NOMO-1 (cell line): ENCODE data around the gene RBPJL.
"Not testable (repeated sequence)": the region's sequence is repeated elsewhere in the genome, so short reads cannot be mapped to it uniquely, and the experiment has no call there.

Experiments
- DNase-seq, 2 experiments: peaks; one replicate each; lab custom pipeline; 2025; ENCODE audit not compliant: unreplicated experiment in 2 of 2; lab: John Stamatoyannopoulos, UW

Gene RBPJL

GRCh38 chr20:45341579-45341938, 34.9 kb downstream of the RBPJL start:
- DNase-seq = no peak

DNA sequence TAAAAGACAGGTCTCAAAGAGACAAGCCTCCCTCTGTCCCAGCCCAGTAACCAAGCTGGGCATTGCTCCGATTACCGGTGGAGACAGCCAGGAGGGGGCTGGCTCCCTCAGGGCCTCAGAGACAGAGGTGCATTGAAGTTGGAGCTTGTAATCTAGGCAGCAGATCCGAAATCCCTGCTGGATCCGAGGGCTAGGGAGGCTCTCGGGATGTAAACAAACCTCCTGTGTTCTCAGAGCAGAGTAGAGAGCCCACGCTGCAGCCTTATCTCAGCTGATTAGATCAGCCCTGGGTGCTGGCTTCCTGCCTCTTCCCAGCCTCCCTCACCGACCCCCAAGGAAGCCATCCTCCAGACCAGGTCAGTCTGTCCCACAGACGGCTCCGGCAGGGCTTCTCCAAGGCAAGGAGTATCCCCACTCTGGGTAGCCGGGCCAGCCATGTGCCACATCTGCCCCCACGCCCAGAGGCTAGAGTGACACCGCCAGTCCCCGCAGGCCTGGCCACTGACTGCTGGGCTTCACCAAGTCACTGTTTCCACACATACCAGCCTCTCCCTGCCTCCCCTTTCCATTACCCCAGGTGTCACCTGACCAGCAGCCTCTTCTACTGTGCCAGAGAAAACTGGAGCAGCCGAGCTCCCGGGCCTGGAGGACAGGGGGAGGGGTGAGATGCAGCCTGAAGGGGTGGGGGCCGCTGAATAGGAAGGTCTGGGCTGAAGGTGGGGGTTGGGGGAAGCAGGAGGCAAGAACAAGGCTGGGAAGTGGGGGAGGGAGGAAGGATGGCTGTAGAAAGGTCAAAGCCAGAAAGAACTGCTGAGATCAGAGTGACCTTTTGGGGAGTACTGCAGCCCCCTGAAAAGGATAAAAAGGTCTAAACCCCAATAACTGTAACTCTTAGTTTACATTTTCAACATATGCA, 35.6 kb downstream of the RBPJL start:
- no peak for DNase-seq

DNA sequence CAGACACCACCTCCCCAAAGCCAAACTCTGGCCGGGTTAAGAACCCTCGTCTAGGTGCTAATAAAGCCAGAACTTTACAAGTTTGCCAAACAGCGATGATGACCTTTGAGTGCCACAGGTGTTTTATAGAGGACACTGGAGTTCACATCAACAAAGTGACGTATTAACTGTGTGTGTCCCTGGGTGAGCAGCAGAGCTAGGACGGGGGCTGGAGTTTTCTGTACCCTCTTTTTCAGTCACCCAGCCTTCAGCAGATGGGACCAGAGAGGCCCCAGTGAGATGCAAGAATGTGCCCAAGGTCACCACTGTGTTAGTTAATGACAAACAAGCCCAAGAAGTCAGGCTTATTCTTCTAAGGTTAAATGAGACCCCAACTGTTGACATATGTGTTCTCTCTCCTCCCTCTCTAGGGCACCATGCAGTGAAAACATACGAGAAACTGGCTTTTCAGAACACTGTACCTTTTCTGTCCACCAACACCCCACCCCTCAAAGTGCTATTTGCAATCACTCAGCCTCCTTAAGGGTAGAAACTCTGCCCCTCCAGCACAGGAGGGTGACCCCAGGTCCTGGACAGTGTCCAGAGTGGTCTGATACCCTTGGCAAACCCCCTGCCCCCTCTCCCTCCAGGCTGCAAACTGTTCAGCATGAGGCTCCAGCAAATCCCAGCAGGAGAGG, 36.4 kb downstream of the RBPJL start:
- no peak for DNase-seq

GRCh38 chr20:45343532-45344167, 37.0 kb downstream of the RBPJL start:
- DNase-seq = no peak

DNA sequence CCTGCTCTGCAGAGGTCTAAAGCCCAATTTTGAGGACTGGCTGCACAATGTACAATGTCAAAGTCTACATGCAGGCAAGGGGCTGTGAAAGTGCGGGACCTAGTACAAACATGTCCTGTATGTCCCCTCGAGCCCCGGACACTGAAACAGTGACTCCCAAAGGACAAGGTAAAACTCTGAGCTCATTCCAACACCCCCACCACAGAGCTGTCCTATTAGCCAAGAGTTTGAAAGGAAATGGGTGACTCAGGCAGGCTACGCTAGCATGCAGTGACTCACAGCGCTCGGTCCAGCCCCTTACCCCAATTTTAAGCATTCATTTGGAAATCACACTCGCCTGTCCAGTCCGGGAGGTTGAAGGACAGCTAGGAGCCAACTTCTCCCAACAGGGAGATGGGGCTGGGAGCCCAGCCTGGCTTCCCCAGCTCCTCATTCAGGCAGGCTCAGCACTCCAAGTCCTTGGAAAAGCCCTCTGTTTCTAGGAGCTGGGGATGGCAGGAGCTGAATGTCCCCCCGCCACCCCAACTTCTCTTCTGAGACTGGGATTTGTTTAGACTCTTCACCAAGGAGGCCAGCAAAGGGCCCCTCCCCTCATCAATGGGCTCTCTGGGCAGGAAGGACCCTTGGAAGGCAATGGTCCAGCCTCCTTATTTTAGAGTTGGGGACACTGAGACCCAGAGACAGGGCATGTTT, 37.7 kb downstream of the RBPJL start:
- peak; percentile 77 to 83 for DNase-seq

GRCh38 chr20:45345104-45345936, 38.7 kb downstream of the RBPJL start:
- DNase-seq = no peak

DNA sequence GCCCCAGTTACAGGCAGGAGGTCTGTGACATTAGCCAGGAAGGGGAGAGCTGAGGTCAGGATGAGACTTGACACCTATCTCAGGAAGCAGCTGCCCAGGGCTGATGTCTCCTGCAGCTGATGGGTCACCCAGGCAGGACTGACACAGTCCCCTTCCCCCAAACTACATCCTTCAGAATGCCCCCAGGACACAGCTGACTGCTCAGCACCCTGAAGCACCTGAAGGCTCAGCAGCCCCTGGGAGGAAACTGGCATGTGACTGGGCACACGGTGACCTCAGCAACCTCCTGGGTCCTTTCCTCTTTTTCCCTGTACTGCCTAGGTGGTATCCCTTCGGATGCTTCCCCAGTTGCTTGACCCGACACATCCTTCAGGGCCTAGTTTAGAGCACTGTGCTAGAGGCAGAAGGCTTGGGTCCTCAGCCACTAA, 39.7 kb downstream of the RBPJL start:
- no peak for DNase-seq

DNA sequence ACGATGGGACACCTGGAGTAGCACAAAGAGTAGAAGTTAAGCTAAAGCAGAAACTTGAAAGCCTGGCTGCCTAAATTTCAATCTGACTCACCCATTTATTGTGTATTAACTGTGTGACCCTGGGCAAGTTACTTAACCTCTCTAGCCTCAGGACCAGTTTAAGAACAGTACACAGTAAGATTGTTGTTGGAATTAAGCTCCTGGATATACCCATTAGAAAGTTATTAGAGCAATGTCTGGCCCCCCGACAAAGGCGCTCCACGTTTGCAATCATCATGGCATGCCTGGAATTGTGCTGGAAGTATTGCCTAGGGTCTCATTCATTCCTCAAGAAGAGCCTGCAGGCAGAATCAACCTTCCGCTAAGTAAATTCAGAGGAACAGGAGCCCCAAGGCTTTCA, 40.2 kb downstream of the RBPJL start:
- DNase-seq = no peak

- DNase-seq = no peak
Observed at GRCh38 chr20:45347297-45347935, 40.8 kb downstream of the RBPJL start.

DNA sequence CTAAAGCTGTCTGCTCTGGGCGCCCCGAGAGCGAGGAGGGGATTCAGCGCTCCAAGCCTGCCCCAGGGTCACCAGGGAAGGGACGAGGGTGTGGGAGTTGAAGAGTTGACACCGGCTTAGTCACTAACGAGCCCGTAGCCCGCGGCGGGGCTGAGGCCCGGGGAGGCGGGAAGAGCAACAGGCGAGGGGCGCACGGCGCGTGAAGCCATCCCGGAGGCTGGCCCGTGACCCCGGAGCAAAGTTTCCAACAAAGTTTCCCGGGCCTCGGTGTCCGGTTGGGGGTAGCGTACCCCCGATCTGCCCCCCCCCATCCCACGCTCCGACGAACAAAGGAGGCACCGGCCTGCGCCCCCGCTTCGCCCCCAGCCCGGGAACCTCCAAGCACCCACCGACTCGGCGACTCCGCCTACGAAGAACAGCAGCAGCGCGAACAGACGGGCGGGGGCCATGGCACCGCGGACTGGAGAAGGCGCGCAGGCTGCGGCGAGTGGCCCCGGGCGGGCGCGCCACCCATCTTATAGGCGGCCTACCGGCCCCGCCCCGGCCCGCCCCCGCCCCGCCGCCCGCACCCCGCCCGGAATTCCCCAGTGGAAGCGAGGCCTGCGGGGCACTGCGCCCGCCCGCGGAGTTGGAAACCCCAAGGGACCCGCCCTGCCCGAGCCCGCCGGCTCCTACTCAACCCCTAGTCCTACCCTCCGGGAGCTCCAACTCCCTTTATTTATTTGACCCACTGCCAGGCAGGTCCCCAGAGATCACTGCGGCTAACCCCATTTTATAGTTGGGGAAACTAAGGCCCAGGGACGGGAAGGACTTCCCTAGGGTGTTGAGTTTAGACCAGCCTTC, 41.5 kb downstream of the RBPJL start, which contains the start of gene SDC4:
TSS of gene SDC4 (minus strand) at position 489 of the 843 bp plus-strand sequence. CDS start at position 449, 40 bp downstream.
- DNase-seq = peak; percentile 25 to 37

DNA sequence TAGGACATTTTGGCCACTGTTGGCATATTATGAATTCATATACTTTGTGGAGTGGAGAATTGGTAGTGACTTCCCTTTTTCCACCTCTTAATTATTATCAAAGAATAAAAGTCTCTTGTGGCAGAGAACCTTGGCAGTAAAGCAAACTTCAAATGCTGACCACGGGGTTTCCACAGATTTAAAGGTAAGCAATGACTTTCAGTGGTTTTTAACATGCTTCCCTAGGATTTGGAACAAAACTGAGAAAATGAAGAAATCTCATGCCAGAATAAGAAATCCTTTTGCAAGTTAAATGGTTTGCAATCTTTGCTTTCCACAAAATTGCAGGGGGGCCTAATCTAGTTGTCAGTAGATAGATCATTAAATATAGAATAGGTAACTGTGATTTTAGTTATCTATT, 43.6 kb downstream of the RBPJL start:
- DNase-seq = peak in 1 of 2 experiments; percentile 19

GRCh38 chr20:45350795-45351194, 44.2 kb downstream of the RBPJL start:
- not testable (repeated sequence) for DNase-seq

DNA sequence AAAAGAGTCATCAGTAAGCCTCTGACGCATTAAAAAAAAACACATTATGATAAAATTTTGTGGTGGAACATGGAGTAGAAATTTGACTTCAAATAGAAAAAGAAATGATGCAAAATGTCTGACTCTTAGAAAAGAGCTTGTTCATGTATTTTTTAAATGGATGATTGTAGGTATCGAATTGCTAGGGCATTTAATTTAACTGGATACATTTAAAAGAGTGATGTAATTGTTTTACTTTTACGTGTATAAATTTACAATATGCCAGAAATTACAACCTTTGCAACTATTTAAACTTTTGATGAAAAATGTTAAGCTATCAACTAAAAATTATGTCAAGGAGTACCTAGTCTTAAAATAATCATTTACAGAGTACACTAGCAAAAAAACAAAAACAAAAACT, 46.1 kb downstream of the RBPJL start:
- DNase-seq = no peak

- DNase-seq = no peak
Observed at GRCh38 chr20:45353746-45354145, 47.1 kb downstream of the RBPJL start.

GRCh38 chr20:45354423-45355208, 48.0 kb downstream of the RBPJL start:
- no peak for DNase-seq

DNA sequence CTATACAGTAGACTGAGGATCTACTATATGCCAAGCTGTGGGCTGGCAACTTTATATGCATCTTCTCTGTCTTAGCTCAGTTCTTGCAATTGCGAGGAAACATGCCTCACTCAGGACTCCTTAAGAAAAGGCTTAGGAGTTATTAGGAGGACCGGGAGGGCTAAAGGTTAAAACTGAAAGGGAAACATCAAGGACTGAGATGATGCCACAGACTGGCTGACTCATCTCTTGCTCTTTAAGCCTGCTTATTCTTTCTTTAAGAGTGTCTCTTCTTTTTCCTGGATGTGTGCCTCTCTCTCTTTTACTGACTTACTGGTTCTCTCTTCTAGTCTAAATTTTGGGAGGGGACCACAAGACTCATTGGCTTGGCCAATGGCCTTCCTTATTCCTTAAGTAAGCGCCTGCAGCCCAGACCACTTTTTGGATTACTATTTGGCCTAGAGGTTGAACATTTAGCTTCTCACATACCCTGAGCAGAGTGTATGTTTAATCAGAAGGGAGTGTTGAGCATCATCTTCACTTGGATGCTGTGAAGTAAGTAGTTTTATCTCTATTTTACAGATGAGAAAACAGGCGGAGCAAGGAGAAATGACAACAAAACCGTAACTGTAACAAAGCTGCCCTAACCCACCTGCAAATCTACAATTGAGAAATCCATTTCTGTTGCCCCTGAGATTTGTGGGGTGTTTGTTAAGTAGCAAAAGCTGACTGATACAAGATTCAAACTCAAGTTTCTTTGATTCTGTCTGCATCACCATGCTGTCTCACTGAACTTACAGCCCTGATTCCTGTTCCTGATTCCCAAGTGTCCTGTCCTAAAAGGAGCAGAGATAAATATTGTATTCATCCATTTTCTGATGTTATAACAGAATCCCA, 48.8 kb downstream of the RBPJL start:
- DNase-seq = no peak
